HEK293 (cell line): ENCODE measurements around the gene MARK2.

Experiments
- GFI1B ChIP-seq: fragments of 450-650 bp; formaldehyde crosslinking; IDR thresholded peaks from 2 replicates; pipeline ENCODE4 v1.5.1; 2016; ENCODE audit warnings: missing biosample characterization, missing genetic modification characterization
- MEIS1 ChIP-seq: sonication (generic); formaldehyde crosslinking; IDR thresholded peaks from 2 replicates; pipeline ENCODE4 v1.8.1; 2022; ENCODE audit warnings: missing genetic modification reagents, mild to moderate bottlenecking, borderline replicate concordance
- SCRT1 ChIP-seq: fragments of 450-650 bp; formaldehyde crosslinking; IDR thresholded peaks from 2 replicates; pipeline ENCODE4 v1.5.1; 2016; ENCODE audit warnings: missing biosample characterization, missing genetic modification characterization, borderline replicate concordance
- YY1 ChIP-seq: fragments of 450-650 bp; formaldehyde crosslinking; IDR thresholded peaks from 2 replicates; pipeline ENCODE4 v1.5.1; 2018; ENCODE audit warnings: missing biosample characterization, missing genetic modification characterization
- ZFP3 ChIP-seq: fragments of 450-650 bp; formaldehyde crosslinking; IDR thresholded peaks from 2 replicates; pipeline ENCODE4 v1.5.1; 2016; ENCODE audit warnings: low read depth, missing biosample characterization, missing genetic modification characterization
- ZNF174 ChIP-seq: fragments of 450-650 bp; formaldehyde crosslinking; IDR thresholded peaks from 2 replicates; pipeline ENCODE4 v1.5.0; 2017; ENCODE audit warnings: missing biosample characterization, mild to moderate bottlenecking, missing genetic modification characterization
- ZNF24 ChIP-seq: fragments of 450-650 bp; formaldehyde crosslinking; IDR thresholded peaks from 2 replicates; pipeline ENCODE4 v1.5.1; 2016; ENCODE audit warnings: missing biosample characterization, missing genetic modification characterization
- ZNF274 ChIP-seq, 2 experiments: fragments of 200-500 bp in 1 of 2; fragments of 450-650 bp in 1 of 2; sonication (Bioruptor generic) in 1 of 2; formaldehyde crosslinking in 1 of 2; IDR thresholded peaks; 2 replicates each; pipeline versions ENCODE4 v1.5.1 to v1.6.1; 2014 to 2016; ENCODE audit warnings: borderline replicate concordance in 1 of 2, inconsistent platforms in 1 of 2, low read length in 1 of 2, missing biosample characterization in 1 of 2, missing genetic modification characterization in 1 of 2
- ZNF341 ChIP-seq: fragments of 450-650 bp; formaldehyde crosslinking; IDR thresholded peaks from 2 replicates; pipeline ENCODE4; 2016; ENCODE audit warnings: low read depth, missing biosample characterization, missing genetic modification characterization
- TF ChIP-seq, protein P1 (sequence below): fragments of 450-650 bp; formaldehyde crosslinking; IDR thresholded peaks from 2 replicates; pipeline ENCODE4 v1.5.1; 2016; ENCODE audit warnings: missing biosample characterization, missing genetic modification characterization
- TF ChIP-seq, protein P2 (sequence below): fragments of 450-650 bp; formaldehyde crosslinking; IDR thresholded peaks from 2 replicates; pipeline ENCODE4 v1.5.1; 2016; ENCODE audit warnings: missing biosample characterization, missing genetic modification characterization, low read depth
- TF ChIP-seq, protein P3 (sequence below): fragments of 450-650 bp; formaldehyde crosslinking; IDR thresholded peaks from 2 replicates; pipeline ENCODE4 v1.5.1; 2016; ENCODE audit warnings: missing biosample characterization, missing genetic modification characterization
- TF ChIP-seq, protein P4 (sequence below): fragments of 450-650 bp; formaldehyde crosslinking; conservative IDR thresholded peaks from 2 replicates; pipeline ENCODE4 v1.5.1; 2016; ENCODE audit warnings: low read depth, missing biosample characterization, missing genetic modification characterization

DNA sequence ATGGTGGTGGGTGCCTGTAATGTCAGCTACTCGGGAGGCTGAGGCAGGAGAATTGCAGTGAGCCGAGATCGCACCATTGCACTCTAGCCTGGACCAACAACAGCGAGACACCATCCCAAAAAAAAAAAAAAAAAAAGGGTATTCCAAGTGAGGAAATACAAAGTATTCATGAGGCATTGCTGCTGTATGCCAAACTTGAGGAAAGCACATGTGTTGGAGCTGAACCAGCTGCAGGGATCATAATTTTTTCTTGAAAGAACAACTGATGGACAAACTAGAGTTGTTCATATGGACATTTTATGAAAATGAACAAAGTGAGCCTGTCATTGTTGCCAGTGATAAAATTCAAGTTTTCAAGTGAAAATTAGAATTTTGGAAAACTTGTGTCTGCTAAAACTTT, 15.8 kb downstream of the MARK2 start:
- TF ChIP-seq, protein P1, sequence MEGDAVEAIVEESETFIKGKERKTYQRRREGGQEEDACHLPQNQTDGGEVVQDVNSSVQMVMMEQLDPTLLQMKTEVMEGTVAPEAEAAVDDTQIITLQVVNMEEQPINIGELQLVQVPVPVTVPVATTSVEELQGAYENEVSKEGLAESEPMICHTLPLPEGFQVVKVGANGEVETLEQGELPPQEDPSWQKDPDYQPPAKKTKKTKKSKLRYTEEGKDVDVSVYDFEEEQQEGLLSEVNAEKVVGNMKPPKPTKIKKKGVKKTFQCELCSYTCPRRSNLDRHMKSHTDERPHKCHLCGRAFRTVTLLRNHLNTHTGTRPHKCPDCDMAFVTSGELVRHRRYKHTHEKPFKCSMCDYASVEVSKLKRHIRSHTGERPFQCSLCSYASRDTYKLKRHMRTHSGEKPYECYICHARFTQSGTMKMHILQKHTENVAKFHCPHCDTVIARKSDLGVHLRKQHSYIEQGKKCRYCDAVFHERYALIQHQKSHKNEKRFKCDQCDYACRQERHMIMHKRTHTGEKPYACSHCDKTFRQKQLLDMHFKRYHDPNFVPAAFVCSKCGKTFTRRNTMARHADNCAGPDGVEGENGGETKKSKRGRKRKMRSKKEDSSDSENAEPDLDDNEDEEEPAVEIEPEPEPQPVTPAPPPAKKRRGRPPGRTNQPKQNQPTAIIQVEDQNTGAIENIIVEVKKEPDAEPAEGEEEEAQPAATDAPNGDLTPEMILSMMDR: no peak
- TF ChIP-seq MEIS1 (CRISPR knock-in tag) (no peak), ZNF274 (IDR thresholded peaks at IDR 0.05; ENCODE audit: low read length) (no peak), ZNF274 (tag by site-specific recombination; IDR thresholded peaks at IDR 0.05; ENCODE audit: borderline replicate concordance) (no peak), YY1 (no peak), ZNF341 (no peak), ZNF24 (tag by site-specific recombination) (no peak), SCRT1 (tag by site-specific recombination) (no peak), GFI1B (tag by site-specific recombination) (no peak), ZNF174 (tag by site-specific recombination) (no peak), ZFP3 (no peak)
- TF ChIP-seq, protein P2, sequence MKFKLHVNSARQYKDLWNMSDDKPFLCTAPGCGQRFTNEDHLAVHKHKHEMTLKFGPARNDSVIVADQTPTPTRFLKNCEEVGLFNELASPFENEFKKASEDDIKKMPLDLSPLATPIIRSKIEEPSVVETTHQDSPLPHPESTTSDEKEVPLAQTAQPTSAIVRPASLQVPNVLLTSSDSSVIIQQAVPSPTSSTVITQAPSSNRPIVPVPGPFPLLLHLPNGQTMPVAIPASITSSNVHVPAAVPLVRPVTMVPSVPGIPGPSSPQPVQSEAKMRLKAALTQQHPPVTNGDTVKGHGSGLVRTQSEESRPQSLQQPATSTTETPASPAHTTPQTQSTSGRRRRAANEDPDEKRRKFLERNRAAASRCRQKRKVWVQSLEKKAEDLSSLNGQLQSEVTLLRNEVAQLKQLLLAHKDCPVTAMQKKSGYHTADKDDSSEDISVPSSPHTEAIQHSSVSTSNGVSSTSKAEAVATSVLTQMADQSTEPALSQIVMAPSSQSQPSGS: no peak
- TF ChIP-seq, protein P3, sequence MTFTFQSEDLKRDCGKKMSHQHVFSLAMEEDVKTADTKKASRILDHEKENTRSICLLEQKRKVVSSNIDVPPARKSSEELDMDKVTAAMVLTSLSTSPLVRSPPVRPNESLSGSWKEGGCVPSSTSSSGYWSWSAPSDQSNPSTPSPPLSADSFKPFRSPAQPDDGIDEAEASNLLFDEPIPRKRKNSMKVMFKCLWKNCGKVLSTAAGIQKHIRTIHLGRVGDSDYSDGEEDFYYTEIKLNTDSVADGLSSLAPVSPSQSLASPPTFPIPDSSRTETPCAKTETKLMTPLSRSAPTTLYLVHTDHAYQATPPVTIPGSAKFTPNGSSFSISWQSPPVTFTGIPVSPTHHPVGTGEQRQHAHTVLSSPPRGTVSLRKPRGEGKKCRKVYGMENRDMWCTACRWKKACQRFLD: no peak
- TF ChIP-seq, protein P4, sequence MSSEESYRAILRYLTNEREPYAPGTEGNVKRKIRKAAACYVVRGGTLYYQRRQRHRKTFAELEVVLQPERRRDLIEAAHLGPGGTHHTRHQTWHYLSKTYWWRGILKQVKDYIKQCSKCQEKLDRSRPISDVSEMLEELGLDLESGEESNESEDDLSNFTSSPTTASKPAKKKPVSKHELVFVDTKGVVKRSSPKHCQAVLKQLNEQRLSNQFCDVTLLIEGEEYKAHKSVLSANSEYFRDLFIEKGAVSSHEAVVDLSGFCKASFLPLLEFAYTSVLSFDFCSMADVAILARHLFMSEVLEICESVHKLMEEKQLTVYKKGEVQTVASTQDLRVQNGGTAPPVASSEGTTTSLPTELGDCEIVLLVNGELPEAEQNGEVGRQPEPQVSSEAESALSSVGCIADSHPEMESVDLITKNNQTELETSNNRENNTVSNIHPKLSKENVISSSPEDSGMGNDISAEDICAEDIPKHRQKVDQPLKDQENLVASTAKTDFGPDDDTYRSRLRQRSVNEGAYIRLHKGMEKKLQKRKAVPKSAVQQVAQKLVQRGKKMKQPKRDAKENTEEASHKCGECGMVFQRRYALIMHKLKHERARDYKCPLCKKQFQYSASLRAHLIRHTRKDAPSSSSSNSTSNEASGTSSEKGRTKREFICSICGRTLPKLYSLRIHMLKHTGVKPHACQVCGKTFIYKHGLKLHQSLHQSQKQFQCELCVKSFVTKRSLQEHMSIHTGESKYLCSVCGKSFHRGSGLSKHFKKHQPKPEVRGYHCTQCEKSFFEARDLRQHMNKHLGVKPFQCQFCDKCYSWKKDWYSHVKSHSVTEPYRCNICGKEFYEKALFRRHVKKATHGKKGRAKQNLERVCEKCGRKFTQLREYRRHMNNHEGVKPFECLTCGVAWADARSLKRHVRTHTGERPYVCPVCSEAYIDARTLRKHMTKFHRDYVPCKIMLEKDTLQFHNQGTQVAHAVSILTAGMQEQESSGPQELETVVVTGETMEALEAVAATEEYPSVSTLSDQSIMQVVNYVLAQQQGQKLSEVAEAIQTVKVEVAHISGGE: no peak
